ENCODE results near the gene NCKAP5.

GRCh38 chr2:133097666-133098065, 470.6 kb downstream of the NCKAP5 start:
- TF ChIP-seq CEBPB (IDR thresholded peaks at IDR 0.05): no peak
- no peak for TF ChIP-seq USF1 (IDR thresholded peaks at IDR 0.05)
- TF ChIP-seq TAF1 (IDR thresholded peaks at IDR 0.05; ENCODE audit: low read depth): no peak
- no peak for TF ChIP-seq REST (IDR thresholded peaks at IDR 0.05; ENCODE audit: low read depth)
- no peak for TF ChIP-seq EGR1 (IDR thresholded peaks at IDR 0.05)
- TF ChIP-seq YY1 (IDR thresholded peaks at IDR 0.05; ENCODE audit: low read depth): no peak
- TF ChIP-seq RAD21 (IDR thresholded peaks at IDR 0.05; ENCODE audit: low read depth): no peak
